Upper lobe of left lung (tissue), 4 donors: ENCODE data around the gene KCNH8.

Source experiments
- CTCF ChIP-seq, 6 experiments: fragments of 450-650 bp in 4 of 6; fragments of 200-600 bp in 2 of 6; sonication (generic) in 2 of 6; IDR thresholded peaks; one replicate each; pipeline ENCODE4 v1.5.1; 2016 to 2019; ENCODE audit warnings: antibody characterized with exemption in 6 of 6
- EP300 ChIP-seq, 4 donors: sonication (generic); formaldehyde crosslinking; IDR thresholded peaks; one replicate each; pipeline ENCODE4 v1.5.1; 2017; ENCODE audit warnings: antibody characterized with exemption in 4 of 4, control low read depth in 2 of 4
- POLR2A ChIP-seq, 4 donors: fragments of 450-650 bp; IDR thresholded peaks; one replicate each; pipeline ENCODE4 v1.5.1; 2016 to 2017; ENCODE audit warnings: antibody characterized with exemption in 4 of 4, mild to moderate bottlenecking in 2 of 4

GRCh38 chr3:19436746-19437145, 288.4 kb downstream of the KCNH8 start:
- no peak for TF ChIP-seq CTCF (IDR thresholded peaks at IDR 0.05)
- TF ChIP-seq POLR2A (IDR thresholded peaks at IDR 0.05), result no peak
- TF ChIP-seq EP300 (IDR thresholded peaks at IDR 0.05), result no peak
